HepG2 (cell line): ENCODE measurements around the gene IRS1. TPM values are rescaled to one million over a fixed set of nuclear protein-coding genes. Genes with fewer than 3 reads are reported as not detected.
A peak's percentile ranks its signal among the peaks of the same experiment; 100 is the strongest.

Source experiments
- EHMT2 ChIP-seq: fragments of 200-600 bp; sonication (generic); IDR thresholded peaks from 2 replicates; pipeline ENCODE4 v1.7.0; 2017; ENCODE audit warnings: antibody characterized with exemption, low read depth, low read length, borderline replicate concordance
- ETV5 ChIP-seq: IDR thresholded peaks from 2 replicates; pipeline ENCODE4 v1.6.1; 2018; ENCODE audit warnings: missing biosample characterization, missing genetic modification reagents, inconsistent platforms, borderline replicate concordance
- NFKB2 ChIP-seq: sonication (generic); formaldehyde crosslinking; IDR thresholded peaks from 2 replicates; pipeline ENCODE4 v1.4.0; 2020; ENCODE audit warnings: missing genetic modification reagents, borderline replicate concordance
- NR3C1 ChIP-seq: sonication (generic); formaldehyde crosslinking; IDR thresholded peaks from 2 replicates; pipeline ENCODE4 v1.4.0; 2020; ENCODE audit warnings: missing genetic modification reagents
- SRF ChIP-seq: IDR thresholded peaks from 2 replicates; pipeline ENCODE4 v1.6.1; 2011; ENCODE audit warnings: mild to moderate bottlenecking, low read depth, low read length, moderate library complexity
- TGIF2 ChIP-seq: IDR thresholded peaks from 2 replicates; pipeline ENCODE4 v1.6.1; 2016; ENCODE audit warnings: control low read depth, missing compliant biosample characterization
- XRCC5 ChIP-seq: fragments of 200-400 bp; formaldehyde crosslinking; optimal IDR thresholded peaks from 2 replicates; pipeline ENCODE3; 2017; ENCODE audit warnings: mild to moderate bottlenecking, low read length
- ZNF256 ChIP-seq: sonication (generic); formaldehyde crosslinking; conservative IDR thresholded peaks from 2 replicates; pipeline ENCODE4 v1.4.0; 2020; ENCODE audit warnings: missing genetic modification reagents
- ZNF737 ChIP-seq: sonication (generic); formaldehyde crosslinking; IDR thresholded peaks from 2 replicates; pipeline ENCODE4 v1.5.0; 2020; ENCODE audit warnings: missing genetic modification reagents, mild to moderate bottlenecking, borderline replicate concordance
- ZSCAN12 ChIP-seq: sonication (generic); formaldehyde crosslinking; IDR thresholded peaks from 2 replicates; pipeline ENCODE4 v1.9.0; 2021; ENCODE audit warnings: mild to moderate bottlenecking, missing genetic modification reagents
- polyA plus RNA-seq, 8 experiments: library from polyadenylated mRNA; depleted of rRNA in 3 of 8; stranded (reverse) in 7 of 8; unstranded in 1 of 8; fragments of >200 nt; fragmentation: Illumina TruSeq in 4 of 8; extraction: Trizol in 4 of 8; gene quantifications; 2 replicates each; pipeline versions ENCODE4 v1.2.1 to v1.2.3, GENCODE V29; 2011 to 2016; ENCODE audit warnings: low read depth in 4 of 8, missing spikeins in 1 of 8, mixed read lengths in 1 of 8; ENCODE audit not compliant: insufficient read depth in 1 of 8
- total RNA-seq, 5 experiments: library from RNA; depleted of rRNA; stranded (reverse); fragments of >200 nt; fragmentation: Illumina TruSeq; extraction: Trizol; gene quantifications; 2 replicates each; pipeline ENCODE4 v1.2.3, GENCODE V29; 2016; ENCODE audit warnings: low read depth in 1 of 5
- TF ChIP-seq, protein P1 (sequence below): sonication (generic); formaldehyde crosslinking; IDR thresholded peaks from 2 replicates; pipeline ENCODE4 v1.4.0; 2020; ENCODE audit warnings: missing genetic modification reagents
- TF ChIP-seq, protein P2 (sequence below), 2 experiments: fragments of 450-650 bp in 1 of 2; sonication (generic) in 1 of 2; formaldehyde crosslinking; IDR thresholded peaks; 2 replicates each; pipeline versions ENCODE4 v1.5.0 to v1.8.0; 2020 to 2022; ENCODE audit warnings: mild to moderate bottlenecking in 1 of 2, missing genetic modification reagents in 1 of 2
- TF ChIP-seq, protein P3 (sequence below): sonication (generic); formaldehyde crosslinking; IDR thresholded peaks from 2 replicates; pipeline ENCODE4 v1.4.0; 2020; ENCODE audit warnings: missing genetic modification reagents, borderline replicate concordance
- TF ChIP-seq, protein P4 (sequence below): sonication (generic); formaldehyde crosslinking; IDR thresholded peaks from 2 replicates; pipeline ENCODE4 v1.8.1; 2023; ENCODE audit warnings: missing genetic modification reagents, mild to moderate bottlenecking, borderline replicate concordance
- TF ChIP-seq, protein P5 (sequence below): sonication (generic); formaldehyde crosslinking; IDR thresholded peaks from 2 replicates; pipeline ENCODE4 v1.8.0; 2022; ENCODE audit warnings: missing genetic modification reagents, mild to moderate bottlenecking, inconsistent platforms, borderline replicate concordance

IRS1 gene
- total and polyA plus RNA-seq, 2 of the 13 experiments (the other 11 are each of a cell fraction or from before 2014, with no cell fraction given): 8.7 to 9.0 TPM

DNA sequence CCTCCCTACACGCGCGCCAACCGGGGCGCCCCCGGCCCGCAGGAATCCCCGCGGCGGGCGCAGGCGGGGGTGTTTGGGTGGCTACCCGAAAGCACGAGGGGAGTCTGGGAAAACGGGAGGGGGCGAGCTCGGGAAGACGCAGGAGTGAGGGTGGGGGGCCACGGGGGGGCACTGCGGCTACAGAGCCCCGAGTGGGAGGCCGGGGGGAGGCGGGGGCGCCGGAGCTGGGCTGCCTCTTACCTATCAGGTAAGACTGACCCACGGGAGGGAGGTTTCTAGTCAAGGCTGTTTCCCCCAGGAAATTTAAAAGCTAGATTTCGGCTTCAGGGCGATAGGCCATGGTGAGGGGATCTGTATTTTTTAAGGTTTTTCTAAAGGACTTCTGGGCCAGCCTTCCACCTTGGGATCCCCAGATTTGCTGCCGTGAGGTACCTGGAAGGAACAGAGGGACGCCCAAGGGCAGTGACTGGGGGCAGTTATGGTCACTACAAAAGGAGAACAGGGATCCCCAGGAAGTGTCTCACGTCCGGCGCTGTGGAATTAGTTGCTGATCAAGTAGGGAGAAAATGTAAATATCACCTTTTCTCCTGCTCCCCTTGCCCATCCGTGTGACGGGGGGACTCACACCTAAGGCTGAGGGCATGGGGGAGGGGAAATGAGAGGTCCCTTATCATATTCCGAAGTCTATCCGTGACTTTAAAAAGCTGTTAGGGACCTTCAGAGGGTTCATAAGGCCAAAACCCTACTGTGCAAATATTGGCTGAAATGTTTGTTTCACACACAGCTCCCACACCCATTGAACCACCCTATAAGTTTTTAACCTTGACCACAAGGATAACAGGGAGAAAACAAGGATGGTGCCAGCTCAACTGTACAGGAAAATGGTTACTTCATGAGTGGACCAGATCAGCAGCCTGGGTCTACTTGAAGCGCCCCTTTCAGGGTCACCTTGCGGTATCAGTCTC is 638 bp upstream of the IRS1 start (continued):
- TF ChIP-seq, protein P1, sequence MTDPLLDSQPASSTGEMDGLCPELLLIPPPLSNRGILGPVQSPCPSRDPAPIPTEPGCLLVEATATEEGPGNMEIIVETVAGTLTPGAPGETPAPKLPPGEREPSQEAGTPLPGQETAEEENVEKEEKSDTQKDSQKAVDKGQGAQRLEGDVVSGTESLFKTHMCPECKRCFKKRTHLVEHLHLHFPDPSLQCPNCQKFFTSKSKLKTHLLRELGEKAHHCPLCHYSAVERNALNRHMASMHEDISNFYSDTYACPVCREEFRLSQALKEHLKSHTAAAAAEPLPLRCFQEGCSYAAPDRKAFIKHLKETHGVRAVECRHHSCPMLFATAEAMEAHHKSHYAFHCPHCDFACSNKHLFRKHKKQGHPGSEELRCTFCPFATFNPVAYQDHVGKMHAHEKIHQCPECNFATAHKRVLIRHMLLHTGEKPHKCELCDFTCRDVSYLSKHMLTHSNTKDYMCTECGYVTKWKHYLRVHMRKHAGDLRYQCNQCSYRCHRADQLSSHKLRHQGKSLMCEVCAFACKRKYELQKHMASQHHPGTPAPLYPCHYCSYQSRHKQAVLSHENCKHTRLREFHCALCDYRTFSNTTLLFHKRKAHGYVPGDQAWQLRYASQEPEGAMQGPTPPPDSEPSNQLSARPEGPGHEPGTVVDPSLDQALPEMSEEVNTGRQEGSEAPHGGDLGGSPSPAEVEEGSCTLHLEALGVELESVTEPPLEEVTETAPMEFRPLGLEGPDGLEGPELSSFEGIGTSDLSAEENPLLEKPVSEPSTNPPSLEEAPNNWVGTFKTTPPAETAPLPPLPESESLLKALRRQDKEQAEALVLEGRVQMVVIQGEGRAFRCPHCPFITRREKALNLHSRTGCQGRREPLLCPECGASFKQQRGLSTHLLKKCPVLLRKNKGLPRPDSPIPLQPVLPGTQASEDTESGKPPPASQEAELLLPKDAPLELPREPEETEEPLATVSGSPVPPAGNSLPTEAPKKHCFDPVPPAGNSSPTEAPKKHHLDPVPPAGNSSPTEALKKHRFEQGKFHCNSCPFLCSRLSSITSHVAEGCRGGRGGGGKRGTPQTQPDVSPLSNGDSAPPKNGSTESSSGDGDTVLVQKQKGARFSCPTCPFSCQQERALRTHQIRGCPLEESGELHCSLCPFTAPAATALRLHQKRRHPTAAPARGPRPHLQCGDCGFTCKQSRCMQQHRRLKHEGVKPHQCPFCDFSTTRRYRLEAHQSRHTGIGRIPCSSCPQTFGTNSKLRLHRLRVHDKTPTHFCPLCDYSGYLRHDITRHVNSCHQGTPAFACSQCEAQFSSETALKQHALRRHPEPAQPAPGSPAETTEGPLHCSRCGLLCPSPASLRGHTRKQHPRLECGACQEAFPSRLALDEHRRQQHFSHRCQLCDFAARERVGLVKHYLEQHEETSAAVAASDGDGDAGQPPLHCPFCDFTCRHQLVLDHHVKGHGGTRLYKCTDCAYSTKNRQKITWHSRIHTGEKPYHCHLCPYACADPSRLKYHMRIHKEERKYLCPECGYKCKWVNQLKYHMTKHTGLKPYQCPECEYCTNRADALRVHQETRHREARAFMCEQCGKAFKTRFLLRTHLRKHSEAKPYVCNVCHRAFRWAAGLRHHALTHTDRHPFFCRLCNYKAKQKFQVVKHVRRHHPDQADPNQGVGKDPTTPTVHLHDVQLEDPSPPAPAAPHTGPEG: peak; percentile 67; the same call in 1 of the 2 replicates
- TF ChIP-seq TGIF2 (CRISPR knock-in tag): peak; percentile 74; the same call in 1 of the 2 replicates
- TF ChIP-seq, protein P2, sequence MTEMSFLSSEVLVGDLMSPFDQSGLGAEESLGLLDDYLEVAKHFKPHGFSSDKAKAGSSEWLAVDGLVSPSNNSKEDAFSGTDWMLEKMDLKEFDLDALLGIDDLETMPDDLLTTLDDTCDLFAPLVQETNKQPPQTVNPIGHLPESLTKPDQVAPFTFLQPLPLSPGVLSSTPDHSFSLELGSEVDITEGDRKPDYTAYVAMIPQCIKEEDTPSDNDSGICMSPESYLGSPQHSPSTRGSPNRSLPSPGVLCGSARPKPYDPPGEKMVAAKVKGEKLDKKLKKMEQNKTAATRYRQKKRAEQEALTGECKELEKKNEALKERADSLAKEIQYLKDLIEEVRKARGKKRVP (CRISPR knock-in tag; IDR thresholded peaks at IDR 0.05): peak in 1 of 2 experiments; percentile 62; a peak in 2 of 4 replicates
- TF ChIP-seq ETV5 (CRISPR knock-in tag): peak; percentile 68
- TF ChIP-seq, protein P3, sequence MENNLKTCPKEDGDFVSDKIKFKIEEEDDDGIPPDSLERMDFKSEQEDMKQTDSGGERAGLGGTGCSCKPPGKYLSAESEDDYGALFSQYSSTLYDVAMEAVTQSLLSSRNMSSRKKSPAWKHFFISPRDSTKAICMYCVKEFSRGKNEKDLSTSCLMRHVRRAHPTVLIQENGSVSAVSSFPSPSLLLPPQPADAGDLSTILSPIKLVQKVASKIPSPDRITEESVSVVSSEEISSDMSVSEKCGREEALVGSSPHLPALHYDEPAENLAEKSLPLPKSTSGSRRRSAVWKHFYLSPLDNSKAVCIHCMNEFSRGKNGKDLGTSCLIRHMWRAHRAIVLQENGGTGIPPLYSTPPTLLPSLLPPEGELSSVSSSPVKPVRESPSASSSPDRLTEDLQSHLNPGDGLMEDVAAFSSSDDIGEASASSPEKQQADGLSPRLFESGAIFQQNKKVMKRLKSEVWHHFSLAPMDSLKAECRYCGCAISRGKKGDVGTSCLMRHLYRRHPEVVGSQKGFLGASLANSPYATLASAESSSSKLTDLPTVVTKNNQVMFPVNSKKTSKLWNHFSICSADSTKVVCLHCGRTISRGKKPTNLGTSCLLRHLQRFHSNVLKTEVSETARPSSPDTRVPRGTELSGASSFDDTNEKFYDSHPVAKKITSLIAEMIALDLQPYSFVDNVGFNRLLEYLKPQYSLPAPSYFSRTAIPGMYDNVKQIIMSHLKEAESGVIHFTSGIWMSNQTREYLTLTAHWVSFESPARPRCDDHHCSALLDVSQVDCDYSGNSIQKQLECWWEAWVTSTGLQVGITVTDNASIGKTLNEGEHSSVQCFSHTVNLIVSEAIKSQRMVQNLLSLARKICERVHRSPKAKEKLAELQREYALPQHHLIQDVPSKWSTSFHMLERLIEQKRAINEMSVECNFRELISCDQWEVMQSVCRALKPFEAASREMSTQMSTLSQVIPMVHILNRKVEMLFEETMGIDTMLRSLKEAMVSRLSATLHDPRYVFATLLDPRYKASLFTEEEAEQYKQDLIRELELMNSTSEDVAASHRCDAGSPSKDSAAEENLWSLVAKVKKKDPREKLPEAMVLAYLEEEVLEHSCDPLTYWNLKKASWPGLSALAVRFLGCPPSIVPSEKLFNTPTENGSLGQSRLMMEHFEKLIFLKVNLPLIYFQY (CRISPR knock-in tag): peak; percentile 56; the same call in 1 of the 2 replicates
- no peak for TF ChIP-seq SRF
- TF ChIP-seq NR3C1 (CRISPR knock-in tag): no peak
- TF ChIP-seq, protein P4, sequence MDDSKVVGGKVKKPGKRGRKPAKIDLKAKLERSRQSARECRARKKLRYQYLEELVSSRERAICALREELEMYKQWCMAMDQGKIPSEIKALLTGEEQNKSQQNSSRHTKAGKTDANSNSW: no peak
- TF ChIP-seq EHMT2: no peak; the same call in 1 of the 2 replicates
- TF ChIP-seq NFKB2: no peak; the same call in 1 of the 2 replicates
- TF ChIP-seq, protein P5, sequence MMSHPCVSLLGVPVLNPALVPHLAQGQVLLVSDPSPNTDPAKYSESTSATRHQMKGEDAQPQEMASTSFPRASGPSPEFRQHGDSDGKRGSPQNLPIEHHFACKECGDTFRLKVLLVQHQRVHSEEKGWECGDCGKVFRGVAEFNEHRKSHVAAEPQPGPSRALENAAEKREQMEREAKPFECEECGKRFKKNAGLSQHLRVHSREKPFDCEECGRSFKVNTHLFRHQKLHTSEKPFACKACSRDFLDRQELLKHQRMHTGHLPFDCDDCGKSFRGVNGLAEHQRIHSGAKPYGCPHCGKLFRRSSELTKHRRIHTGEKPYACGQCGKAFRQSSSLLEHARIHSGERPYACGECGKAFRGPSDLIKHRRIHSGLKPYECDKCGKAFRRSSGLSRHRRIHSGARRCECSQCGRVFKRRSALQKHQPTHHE: no peak
- no peak for TF ChIP-seq ZSCAN12 (CRISPR knock-in tag)
- TF ChIP-seq XRCC5: no peak
- TF ChIP-seq ZNF256: no peak
- TF ChIP-seq ZNF737 (CRISPR knock-in tag): peak; percentile 52; the same call in 1 of the 2 replicates
